ENCODE measurements around the gene DMRT2. TPM values are rescaled to one million over a fixed set of nuclear protein-coding genes. Genes with fewer than 3 reads are reported as not detected.

Gene DMRT2
- total RNA-seq, 1 experiment from 2014 or later, result not detected

DNA sequence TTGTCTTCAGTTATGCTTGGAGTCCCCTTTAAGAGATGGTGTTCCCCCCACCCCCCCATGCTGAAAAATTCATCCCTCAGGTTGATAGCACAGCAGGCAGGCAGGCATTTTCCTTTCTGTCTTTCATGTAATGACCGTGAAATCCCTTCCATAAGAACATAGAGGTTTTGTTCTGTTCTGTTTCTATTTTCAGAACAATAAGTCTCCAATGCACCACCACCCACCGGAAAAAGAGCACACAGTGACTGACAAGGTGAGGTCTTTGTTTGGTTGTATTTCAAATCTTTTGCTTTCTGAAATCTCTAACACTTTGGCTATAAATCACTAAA is 52.4 kb downstream of the DMRT2 start:
- Histone ChIP-seq H3K27me3 (ENCODE audit: insufficient read depth, low read length) (no peaks in the 10 kb centered on the region), H3K4ac (ENCODE audit: low read depth, low read length) (no peak overlapping the region), H2AFZ (ENCODE audit: low read length) (no peak overlapping the region), H2BK120ac (ENCODE audit: low read depth, low read length, poor library complexity, severe bottlenecking) (no peak overlapping the region), H4K8ac (replicated peaks; ENCODE audit: insufficient read length, low read depth, low read length) (no peak overlapping the region), H3K14ac (ENCODE audit: insufficient read depth, low read length) (no peak overlapping the region), H2BK12ac (ENCODE audit: insufficient read length, low read depth, low read length) (no peak overlapping the region), H4K5ac (ENCODE audit: insufficient read length, low read depth, low read length) (no peak overlapping the region), H3K79me2 (ENCODE audit: insufficient read depth, low read length) (no peaks in the 10 kb centered on the region), H2BK20ac (ENCODE audit: low read depth, low read length, poor library complexity, severe bottlenecking) (no peak overlapping the region), H3K56ac (ENCODE audit: insufficient read length, low read depth, low read length) (no peak overlapping the region), H3K23me2 (ENCODE audit: insufficient read length, low read depth, low read length, poor library complexity, severe bottlenecking) (no peaks in the 10 kb centered on the region), H3K4me1 (ENCODE audit: insufficient read depth, low read length) (no peaks in the 10 kb centered on the region), H3K79me1 (ENCODE audit: insufficient read depth, low read depth, low read length, poor library complexity, severe bottlenecking) (no peaks in the 10 kb centered on the region), H2AK5ac (ENCODE audit: insufficient read length, low read length) (no peak overlapping the region), H4K91ac (ENCODE audit: insufficient read length, low read depth, low read length) (no peak overlapping the region), H3K18ac (ENCODE audit: insufficient read length, low read depth, low read length) (no peak overlapping the region), H2BK5ac (ENCODE audit: insufficient read length, low read length) (no peak overlapping the region), H3K9ac (ENCODE audit: extremely low read depth, insufficient read length, low read length) (no peak overlapping the region), H3T11ph (ENCODE audit: low read length) (no peak overlapping the region), H2BK15ac (ENCODE audit: low read depth, low read length) (no peak overlapping the region), H3K9me3 (ENCODE audit: control insufficient read depth, low read depth, low read length) (peaks cover 4% of the 10 kb centered on the region), H3K27ac (ENCODE audit: insufficient read length, low read depth, low read length) (no peak overlapping the region), H3K4me2 (ENCODE audit: insufficient read depth, insufficient read length, low read length) (no peak overlapping the region), H4K20me1 (ENCODE audit: control insufficient read depth, insufficient read depth, insufficient read length) (no peaks in the 10 kb centered on the region), H3K23ac (ENCODE audit: insufficient read length, low read depth, low read length) (no peak overlapping the region)
- H3K9me3 Mint-ChIP-seq, result peaks cover 22 to 36% of the 10 kb centered on the region in 2 experiments
- no peak overlapping the region for H3K27ac Mint-ChIP-seq
- DNase-seq, result no peak
- WGBS (ENCODE audit: extremely low coverage, insufficient read length, low lambda C conversion rate), result no CpG with 5 or more reads among the region's 2 CpGs
- no peak overlapping the region for H3K4me3 Mint-ChIP-seq
- H3K4me1 Mint-ChIP-seq, result peaks cover 0 to 11% of the 10 kb centered on the region in 2 experiments; a peak in 2 of 4 replicates
- peaks cover 11% of the 10 kb centered on the region for H3K27me3 Mint-ChIP-seq (ENCODE audit: low read depth)
- TF ChIP-seq, protein P1, sequence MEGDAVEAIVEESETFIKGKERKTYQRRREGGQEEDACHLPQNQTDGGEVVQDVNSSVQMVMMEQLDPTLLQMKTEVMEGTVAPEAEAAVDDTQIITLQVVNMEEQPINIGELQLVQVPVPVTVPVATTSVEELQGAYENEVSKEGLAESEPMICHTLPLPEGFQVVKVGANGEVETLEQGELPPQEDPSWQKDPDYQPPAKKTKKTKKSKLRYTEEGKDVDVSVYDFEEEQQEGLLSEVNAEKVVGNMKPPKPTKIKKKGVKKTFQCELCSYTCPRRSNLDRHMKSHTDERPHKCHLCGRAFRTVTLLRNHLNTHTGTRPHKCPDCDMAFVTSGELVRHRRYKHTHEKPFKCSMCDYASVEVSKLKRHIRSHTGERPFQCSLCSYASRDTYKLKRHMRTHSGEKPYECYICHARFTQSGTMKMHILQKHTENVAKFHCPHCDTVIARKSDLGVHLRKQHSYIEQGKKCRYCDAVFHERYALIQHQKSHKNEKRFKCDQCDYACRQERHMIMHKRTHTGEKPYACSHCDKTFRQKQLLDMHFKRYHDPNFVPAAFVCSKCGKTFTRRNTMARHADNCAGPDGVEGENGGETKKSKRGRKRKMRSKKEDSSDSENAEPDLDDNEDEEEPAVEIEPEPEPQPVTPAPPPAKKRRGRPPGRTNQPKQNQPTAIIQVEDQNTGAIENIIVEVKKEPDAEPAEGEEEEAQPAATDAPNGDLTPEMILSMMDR (conservative IDR thresholded peaks at IDR 0.05), result no peak
- peaks cover 0 to 3% (median 2%) of the 10 kb centered on the region in 3 experiments; a peak in 1 of 7 replicates for H3K36me3 Mint-ChIP-seq (ENCODE audit: insufficient read depth in 1 of 3, low read depth in 3 of 3)

Other genes starting within 250 kb of the DMRT2 start
- gene DMRT1, start 208.7 kb upstream of the DMRT2 start, total RNA-seq (2021), result not detected in 2 replicates
- gene DMRT3, start 73.7 kb upstream of the DMRT2 start, total RNA-seq (2021), result not detected in 2 replicates